ENCODE results near the gene MMP17. TPM values are rescaled to one million over a fixed set of nuclear protein-coding genes. Genes with fewer than 3 reads are reported as not detected.
"Not testable (repeated sequence)": the region's sequence is repeated elsewhere in the genome, so short reads cannot be mapped to it uniquely, and the experiment has no call there.

MMP17 gene
- total RNA-seq, 2 experiments from 2014 or later = 0.10 TPM; not detected in 1

DNA sequence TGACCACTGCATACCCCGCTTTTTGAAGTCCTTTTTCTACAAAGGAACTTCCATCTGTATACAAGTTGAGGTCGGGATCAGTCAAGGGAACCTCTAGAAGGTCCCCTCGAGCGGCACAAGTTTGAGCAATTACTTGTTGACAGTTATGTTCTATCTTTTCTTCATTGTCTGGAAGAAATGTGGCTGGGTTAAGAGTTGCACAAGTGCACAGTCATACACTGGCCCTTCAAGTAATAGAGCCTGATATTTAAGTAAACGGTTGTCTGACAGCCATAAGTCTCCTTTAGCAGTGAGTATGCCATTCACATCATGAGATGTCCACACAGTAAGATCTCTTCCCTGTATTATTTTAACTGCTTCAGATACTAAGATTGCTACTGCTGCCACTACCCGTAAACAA lies 46.8 kb downstream of the MMP17 start:
- H3K27ac Mint-ChIP-seq; H3K4me3 Mint-ChIP-seq; POLR2A ChIA-PET; H3K36me3 Mint-ChIP-seq (ENCODE audit: low read depth); DNase-seq; CTCF ChIA-PET; H3K9me3 Mint-ChIP-seq; H3K4me1 Mint-ChIP-seq; H3K27me3 Mint-ChIP-seq: not testable (repeated sequence)

DNA sequence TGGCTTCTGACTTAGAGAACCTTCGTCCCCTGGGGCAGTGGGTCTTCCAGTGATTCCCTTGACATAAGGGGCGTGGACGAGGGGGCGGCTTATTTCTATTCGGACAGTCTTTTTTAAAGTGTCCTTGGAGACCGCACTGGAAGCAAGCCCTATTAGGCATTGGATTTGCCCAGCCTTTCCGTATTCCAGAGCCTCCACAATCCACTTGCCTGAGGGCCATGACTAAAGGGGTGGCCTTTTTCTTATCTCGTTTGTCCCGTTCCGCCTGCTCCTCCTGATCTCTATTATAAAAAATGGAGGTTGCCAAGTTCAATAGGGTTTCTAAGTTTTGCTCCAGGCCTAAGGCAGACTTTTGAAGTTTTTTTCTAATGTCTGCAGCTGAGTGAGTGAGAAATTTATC lies 49.0 kb downstream of the MMP17 start:
- POLR2A ChIA-PET; H3K4me1 Mint-ChIP-seq; H3K27me3 Mint-ChIP-seq; H3K4me3 Mint-ChIP-seq; H3K36me3 Mint-ChIP-seq (ENCODE audit: low read depth); H3K9me3 Mint-ChIP-seq; DNase-seq; CTCF ChIA-PET; H3K27ac Mint-ChIP-seq: not testable (repeated sequence)

DNA sequence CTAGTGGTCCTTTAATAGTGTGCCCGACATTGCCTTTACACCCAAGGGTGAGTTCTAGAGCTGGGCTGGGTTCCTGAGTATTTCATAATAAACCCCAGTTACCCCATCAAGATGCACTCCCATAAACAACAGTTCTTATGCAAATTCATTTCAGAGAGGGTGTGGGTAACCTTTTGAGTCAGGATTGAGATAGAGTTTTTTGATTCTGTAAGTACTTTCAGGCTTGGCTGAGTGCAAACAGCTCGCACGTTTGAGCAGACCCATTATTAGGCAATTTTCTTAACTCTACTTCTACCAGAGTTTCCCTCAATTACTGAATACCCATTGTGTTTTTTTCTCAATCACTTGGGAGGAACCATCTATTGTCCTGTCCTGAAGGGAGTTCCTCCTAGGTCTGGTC lies 50.2 kb downstream of the MMP17 start:
- H3K9me3 Mint-ChIP-seq; H3K36me3 Mint-ChIP-seq (ENCODE audit: low read depth); H3K27me3 Mint-ChIP-seq; POLR2A ChIA-PET; CTCF ChIA-PET; H3K4me3 Mint-ChIP-seq; H3K27ac Mint-ChIP-seq; H3K4me1 Mint-ChIP-seq; DNase-seq: not testable (repeated sequence)

DNA sequence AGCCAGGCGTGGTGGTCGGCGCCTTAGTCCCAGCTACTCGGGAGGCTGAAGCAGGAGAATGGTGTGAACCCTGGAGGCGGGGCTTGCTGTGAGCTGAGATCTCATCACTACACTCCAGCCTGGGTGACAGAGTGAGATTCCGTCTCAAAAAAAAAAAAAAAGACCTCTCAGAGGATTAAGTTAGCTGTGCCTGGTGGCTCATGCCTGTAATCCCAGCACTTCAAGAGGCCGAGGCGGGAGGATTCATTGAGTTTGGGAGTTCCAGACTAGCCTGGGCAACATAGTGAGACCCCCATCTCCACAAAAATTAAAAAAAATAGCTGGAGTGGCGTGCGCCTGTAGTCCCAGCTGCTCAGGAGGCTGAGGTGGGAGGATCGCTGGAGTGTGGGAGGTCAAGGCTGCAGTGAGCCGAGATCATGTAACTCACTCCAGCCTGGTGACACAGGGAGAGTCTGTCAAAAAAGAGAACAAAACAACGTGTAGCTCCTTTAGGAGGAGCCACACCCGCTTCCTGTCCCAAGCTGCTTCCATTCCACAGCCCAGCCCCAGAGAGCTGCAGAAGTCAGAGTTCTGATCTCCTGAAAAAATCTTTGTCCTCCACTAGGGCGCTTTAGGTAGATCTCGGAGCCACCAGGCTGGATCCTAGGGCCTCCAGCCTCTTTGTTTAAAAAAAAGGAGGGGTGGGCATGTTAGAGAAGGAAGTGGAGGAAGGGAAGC lies 54.8 kb downstream of the MMP17 start:
- H3K27me3 Mint-ChIP-seq = peaks cover 3% of the 10 kb centered on the region
- H3K4me3 Mint-ChIP-seq = no peak overlapping the region
- POLR2A ChIA-PET = no interaction called here
- H3K27ac Mint-ChIP-seq = no peak overlapping the region
- no peak for DNase-seq
- H3K36me3 Mint-ChIP-seq (ENCODE audit: low read depth) = no peaks in the 10 kb centered on the region
- CTCF ChIA-PET = interaction anchor here (0.6 to 0.8 kb wide), 3 partner anchors 8 to 516 kb away, joined by 3 read pairs; no protein-coding TSS in a partner anchor
- H3K4me1 Mint-ChIP-seq = peaks cover 4% of the 10 kb centered on the region
- peaks cover 6% of the 10 kb centered on the region for H3K9me3 Mint-ChIP-seq

DNA sequence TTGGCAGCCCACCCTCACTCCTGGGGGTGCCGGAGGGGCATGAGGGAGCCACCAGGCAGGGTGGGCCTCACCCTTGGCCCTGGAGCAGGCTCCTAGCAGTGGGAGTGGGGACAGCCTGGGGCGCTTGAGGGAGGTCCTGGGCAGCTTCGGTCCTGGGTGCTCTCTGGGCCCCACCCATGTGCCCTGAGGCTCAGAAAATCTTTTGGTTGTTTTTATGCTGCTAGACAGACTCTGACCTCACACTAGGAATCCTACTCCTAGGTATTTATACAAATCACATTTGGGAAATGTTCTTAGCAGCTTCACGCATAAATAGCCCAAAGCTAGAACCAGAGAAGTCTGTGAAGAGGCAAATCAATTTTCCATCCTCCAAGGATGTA lies 55.3 kb downstream of the MMP17 start:
- Mint-ChIP-seq H3K4me3 (no peak overlapping the region), H3K27ac (no peak overlapping the region), H3K36me3 (ENCODE audit: low read depth) (no peaks in the 10 kb centered on the region), H3K27me3 (peaks cover 3% of the 10 kb centered on the region), H3K9me3 (peaks cover 6% of the 10 kb centered on the region), H3K4me1 (peaks cover 4% of the 10 kb centered on the region)
- DNase-seq = no peak
- ChIA-PET CTCF (interaction anchor here (0.8 kb wide), 1 partner anchor 45 kb away, joined by 3 read pairs; no protein-coding TSS in a partner anchor), POLR2A (no interaction called here)

DNA sequence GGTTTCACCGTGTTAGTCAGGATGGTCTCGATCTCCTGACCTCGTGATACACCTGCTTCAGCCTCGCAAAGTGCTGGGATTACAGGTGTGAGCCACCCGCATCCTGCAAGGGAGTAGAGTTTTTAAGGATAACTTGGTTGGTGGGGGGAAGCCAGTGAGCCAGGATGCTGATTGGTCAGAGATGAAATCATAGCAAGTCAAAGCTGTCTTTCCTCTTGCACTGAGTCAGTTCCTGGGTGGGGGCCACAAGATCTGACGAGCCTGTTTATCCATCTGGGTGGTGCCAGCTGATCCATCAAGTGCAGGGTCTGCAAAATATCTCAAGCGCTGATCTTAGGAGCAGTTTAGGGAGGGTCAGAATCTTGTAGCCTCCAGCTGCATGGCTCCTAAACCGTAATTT lies 56.9 kb downstream of the MMP17 start:
- POLR2A ChIA-PET = interaction anchor here (0.6 kb wide), 1 partner anchor 1409 kb away, joined by 3 read pairs; no protein-coding TSS in a partner anchor
- H3K9me3 Mint-ChIP-seq; H3K36me3 Mint-ChIP-seq (ENCODE audit: low read depth); H3K4me3 Mint-ChIP-seq; DNase-seq; H3K27ac Mint-ChIP-seq; CTCF ChIA-PET; H3K4me1 Mint-ChIP-seq; H3K27me3 Mint-ChIP-seq: not testable (repeated sequence)

DNA sequence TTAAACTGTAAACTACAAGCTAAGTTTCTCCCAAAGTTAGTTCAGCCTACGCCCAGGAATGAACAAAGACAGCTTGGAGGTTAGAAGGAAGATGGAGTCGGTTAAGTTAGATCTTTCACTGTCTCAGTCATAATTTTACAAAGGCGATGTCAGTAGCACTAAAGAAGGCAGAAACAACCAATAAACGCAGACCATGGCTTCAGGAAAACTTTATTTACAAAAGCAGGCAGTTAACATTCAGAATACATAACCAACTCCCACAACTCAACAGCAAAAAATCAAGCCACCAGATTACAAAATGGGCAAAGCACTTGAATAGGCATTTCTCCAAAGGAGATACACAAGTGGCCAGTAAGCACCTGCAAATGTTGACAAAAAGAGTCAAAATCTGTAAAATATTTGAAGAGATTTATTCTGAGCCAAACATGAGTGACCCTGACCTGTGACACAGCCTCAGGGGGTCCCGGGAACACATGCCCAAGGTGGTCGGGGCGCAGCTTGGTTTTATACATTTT lies 57.4 kb downstream of the MMP17 start:
- Mint-ChIP-seq H3K9me3 (peaks cover 6% of the 10 kb centered on the region), H3K36me3 (ENCODE audit: low read depth) (no peaks in the 10 kb centered on the region)
- POLR2A ChIA-PET = no interaction called here

DNA sequence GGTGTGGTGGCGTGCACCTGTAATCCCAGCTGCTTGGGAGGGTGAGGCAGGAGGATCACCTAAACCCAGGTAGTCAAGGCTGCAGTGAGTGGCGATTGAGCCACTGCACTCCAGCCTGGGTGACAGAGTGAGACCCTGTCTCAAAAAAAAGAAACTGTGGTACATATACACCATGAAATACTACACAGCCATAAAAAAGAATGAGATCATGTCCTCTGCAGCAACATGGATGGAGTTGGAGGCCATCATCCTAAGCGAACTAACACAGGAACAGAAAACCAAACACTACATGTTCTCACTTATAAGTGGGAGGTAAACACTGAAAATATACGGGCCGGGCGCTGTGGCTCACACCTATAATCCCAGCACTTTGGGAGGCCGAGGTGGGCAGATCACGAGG lies 63.5 kb downstream of the MMP17 start:
- DNase-seq; H3K36me3 Mint-ChIP-seq (ENCODE audit: low read depth); H3K27ac Mint-ChIP-seq; H3K27me3 Mint-ChIP-seq; H3K9me3 Mint-ChIP-seq; POLR2A ChIA-PET; H3K4me3 Mint-ChIP-seq: not testable (repeated sequence)
- CTCF ChIA-PET = interaction anchor here (0.6 kb wide), 1 partner anchor 9 kb away, joined by 3 read pairs; no protein-coding TSS in a partner anchor
- peaks cover 13% of the 10 kb centered on the region for H3K4me1 Mint-ChIP-seq

More for the DNA sequence above, 57.4 kb downstream of the MMP17 start:
- H3K4me3 Mint-ChIP-seq = no peak overlapping the region
- peaks cover 4% of the 10 kb centered on the region for H3K4me1 Mint-ChIP-seq
- CTCF ChIA-PET = no interaction called here
- H3K27ac Mint-ChIP-seq = no peak overlapping the region
- peaks cover 3% of the 10 kb centered on the region for H3K27me3 Mint-ChIP-seq
- no peak for DNase-seq

DNA sequence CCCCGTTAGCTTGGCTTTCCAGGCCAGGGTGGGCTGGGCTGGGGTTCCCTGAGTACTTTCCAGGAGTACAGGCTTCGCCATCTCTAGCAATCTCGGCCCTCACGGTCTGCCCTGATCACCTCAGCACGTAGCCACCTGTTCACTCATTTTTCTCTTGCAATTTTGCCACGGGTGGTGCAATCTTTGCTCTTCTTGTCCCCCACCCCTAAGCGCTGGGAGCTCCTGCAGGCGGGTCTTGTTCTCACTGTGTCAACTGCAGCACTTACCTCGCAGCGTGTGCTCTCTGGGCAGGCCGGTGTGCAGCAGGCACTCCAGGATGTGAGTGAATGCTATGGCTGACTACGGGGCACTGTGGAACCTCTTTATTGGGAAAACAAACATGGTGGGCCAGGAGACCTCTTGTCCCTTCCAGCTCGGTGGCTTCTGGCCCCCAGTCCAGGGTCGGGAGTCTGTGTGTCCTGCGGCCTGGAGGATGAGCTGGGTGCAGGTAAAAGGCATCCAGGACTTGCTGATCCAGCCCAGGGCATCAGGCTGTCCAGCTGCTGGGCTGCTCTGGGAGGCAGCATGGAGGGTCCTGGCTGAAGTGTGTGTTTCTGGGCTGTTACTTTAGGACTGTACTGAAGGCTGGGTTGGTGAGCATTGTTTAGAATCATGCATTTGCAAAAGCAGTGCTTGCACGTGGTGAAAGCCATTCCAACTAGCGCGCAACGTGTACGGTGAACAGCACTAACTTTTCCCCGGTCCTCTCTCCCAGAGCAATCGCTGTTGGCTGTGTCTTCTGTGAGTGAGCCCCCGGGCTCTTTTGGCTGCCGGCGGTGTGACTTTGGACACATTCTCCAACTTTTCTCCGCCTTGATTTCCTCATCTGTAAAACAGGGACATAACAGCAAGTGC lies 64.8 kb downstream of the MMP17 start:
- ChIA-PET POLR2A (no interaction called here), CTCF (interaction anchor here (0.6 to 0.7 kb wide), 2 partner anchors 209 to 780 kb away, joined by 3 to 4 read pairs; no protein-coding TSS in a partner anchor)
- peaks cover 23% of the 10 kb centered on the region for H3K4me1 Mint-ChIP-seq
- H3K36me3 Mint-ChIP-seq (ENCODE audit: low read depth) = no peaks in the 10 kb centered on the region
- peak overlapping the region; percentile 51 for H3K4me3 Mint-ChIP-seq
- no peak overlapping the region for H3K27ac Mint-ChIP-seq
- no peak for DNase-seq
- H3K27me3 Mint-ChIP-seq = no peaks in the 10 kb centered on the region
- no peaks in the 10 kb centered on the region for H3K9me3 Mint-ChIP-seq

DNA sequence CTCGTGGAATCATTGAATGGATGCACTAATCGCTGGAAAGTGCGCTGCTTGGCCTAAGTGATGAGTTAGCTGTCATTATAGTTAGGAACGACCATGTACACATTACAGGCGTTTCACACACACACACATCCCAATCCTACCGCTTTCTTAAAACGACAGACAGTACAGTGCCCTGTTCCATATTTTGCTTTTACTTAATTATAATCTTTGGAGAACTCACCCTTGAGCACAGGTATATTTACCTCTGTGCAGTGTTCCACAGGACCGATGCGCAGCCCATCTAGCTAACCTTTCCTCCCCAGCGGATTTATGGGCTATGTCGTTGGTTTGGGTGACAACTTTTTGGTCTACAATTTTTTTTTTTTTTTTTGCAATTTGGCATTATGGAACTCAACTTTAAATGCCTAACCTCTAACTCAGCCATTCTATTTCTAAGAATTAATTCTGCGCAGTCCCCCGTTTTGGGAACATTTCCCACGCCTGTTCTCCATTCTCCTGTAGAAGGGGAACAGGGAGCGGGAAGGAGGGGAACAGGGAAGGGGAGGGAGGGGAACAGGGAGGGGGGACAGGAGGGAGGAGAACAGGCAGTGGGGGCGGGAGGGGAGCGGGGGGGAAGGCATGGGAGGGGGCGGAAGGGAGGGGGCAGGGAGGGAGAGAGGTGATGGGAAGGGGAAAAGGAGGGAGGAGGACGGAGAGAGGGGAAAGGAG lies 65.6 kb downstream of the MMP17 start:
- H3K27ac Mint-ChIP-seq = peak overlapping the region; percentile 66
- H3K27me3 Mint-ChIP-seq = no peaks in the 10 kb centered on the region
- ChIA-PET POLR2A (no interaction called here), CTCF (interaction anchor here (0.6 to 0.7 kb wide), 2 partner anchors 210 to 781 kb away, joined by 3 to 4 read pairs; no protein-coding TSS in a partner anchor)
- peak overlapping the region; percentile 51 for H3K4me3 Mint-ChIP-seq
- H3K36me3 Mint-ChIP-seq (ENCODE audit: low read depth) = no peaks in the 10 kb centered on the region
- H3K4me1 Mint-ChIP-seq = peaks cover 26% of the 10 kb centered on the region
- H3K9me3 Mint-ChIP-seq = no peaks in the 10 kb centered on the region
- DNase-seq = no peak

DNA sequence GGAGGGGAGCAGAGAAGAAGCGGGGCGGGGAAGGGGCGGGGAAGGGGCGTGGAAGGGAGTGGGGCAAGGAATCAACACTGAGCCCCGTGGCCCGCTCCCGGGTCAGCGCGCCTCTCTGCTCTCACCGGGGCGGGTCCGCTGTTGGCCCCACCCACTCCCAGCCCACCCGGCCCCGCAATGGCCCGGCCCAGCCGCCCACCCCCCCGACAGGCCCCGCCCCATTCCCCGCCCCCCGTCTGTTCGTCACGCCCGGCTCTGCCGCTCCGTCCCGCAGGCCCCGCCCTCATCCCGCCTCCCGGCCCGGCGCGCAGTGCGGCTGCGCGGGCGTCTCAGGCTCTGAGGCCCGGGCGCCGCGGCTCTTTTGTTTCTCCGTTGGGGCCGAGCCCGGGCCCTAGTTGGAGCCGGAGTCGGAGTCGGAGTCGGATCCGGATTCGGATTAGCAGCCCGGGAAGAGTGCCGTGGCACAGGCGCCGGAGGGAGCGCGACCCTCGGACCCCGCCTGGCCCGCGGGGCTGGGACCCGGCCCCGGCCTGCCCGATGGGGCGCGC lies 66.2 kb downstream of the MMP17 start, which contains the start of gene ULK1:
Gene ULK1 (plus strand): TSS at position 310 of the 548 bp plus-strand sequence. CDS start 380 bp downstream, outside the sequence.
- Mint-ChIP-seq H3K4me1 (peaks cover 26% of the 10 kb centered on the region), H3K4me3 (peak within 1 kb of the TSS; percentile 82), H3K27ac (peak within 1 kb of the TSS; percentile 89), H3K9me3 (no peaks in the 10 kb centered on the region), H3K36me3 (ENCODE audit: low read depth) (no peaks in the 10 kb centered on the region), H3K27me3 (no peaks in the 10 kb centered on the region)
- DNase-seq = peak; percentile 92
- POLR2A ChIA-PET = no interaction called here
- CTCF ChIA-PET = no interaction called here

DNA sequence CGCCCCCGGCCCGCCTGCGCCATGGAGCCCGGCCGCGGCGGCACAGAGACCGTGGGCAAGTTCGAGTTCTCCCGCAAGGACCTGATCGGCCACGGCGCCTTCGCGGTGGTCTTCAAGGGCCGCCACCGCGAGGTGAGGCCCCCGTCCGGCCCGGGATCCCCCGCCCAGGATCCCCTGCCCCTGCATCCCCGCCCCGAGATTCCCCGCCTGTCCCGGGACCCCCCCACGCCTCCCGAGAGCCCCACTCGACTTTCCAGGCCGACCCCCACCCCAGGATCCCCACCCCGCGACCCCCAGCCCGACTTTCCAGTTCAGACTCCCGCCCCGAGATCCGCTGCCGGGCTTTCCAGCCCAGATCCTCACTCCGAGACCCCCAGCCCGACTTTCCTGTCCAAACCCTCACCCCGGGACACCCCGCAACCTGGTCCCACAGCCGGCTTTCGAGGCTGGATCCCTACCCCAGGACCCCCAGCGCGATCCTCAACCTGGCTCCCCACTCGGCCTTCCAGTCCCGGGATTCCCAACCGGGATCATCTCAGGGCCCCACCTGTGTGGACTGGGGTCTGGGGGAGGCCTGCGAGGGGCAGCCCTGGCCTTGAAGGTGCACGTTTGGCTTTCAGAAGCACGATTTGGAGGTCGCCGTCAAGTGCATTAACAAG lies 66.9 kb downstream of the MMP17 start:
- Mint-ChIP-seq H3K36me3 (ENCODE audit: low read depth) (no peaks in the 10 kb centered on the region), H3K27ac (peak overlapping the region; percentile 89), H3K27me3 (no peaks in the 10 kb centered on the region), H3K4me3 (peak overlapping the region; percentile 82), H3K9me3 (no peaks in the 10 kb centered on the region), H3K4me1 (peaks cover 30% of the 10 kb centered on the region)
- CTCF ChIA-PET = interaction anchor here (1.1 kb wide), 1 partner anchor 33 kb away, joined by 3 read pairs; no protein-coding TSS in a partner anchor
- POLR2A ChIA-PET = no interaction called here
- no peak for DNase-seq
